ENCODE measurements around the gene YAP1.

The YAP1 gene

GRCh38 chr11:102143867-102144266 lies 33.6 kb downstream of the YAP1 start:
- Histone ChIP-seq H3K36me3 (ENCODE audit: insufficient read depth, low read length) (peaks cover 14% of the 10 kb centered on the region), H3K27me3 (ENCODE audit: insufficient read depth, low read length) (no peaks in the 10 kb centered on the region), H3K79me2 (ENCODE audit: control insufficient read depth, insufficient read depth, low read length, unreplicated experiment) (peaks cover 94% of the 10 kb centered on the region), H3K27ac (ENCODE audit: low read depth, low read length) (peak overlapping the region; percentile 73), H3K4me3 (ENCODE audit: low read depth, low read length) (peak overlapping the region; percentile 2; the same call in 1 of the 2 replicates), H3K4me1 (ENCODE audit: control insufficient read depth, insufficient read depth, low read length, unreplicated experiment) (peaks cover 63% of the 10 kb centered on the region), H2AFZ (ENCODE audit: low read length, unreplicated experiment) (no peak overlapping the region)

- Histone ChIP-seq H3K79me2 (ENCODE audit: control insufficient read depth, insufficient read depth, low read length, unreplicated experiment) (peaks cover 97% of the 10 kb centered on the region), H3K27me3 (ENCODE audit: insufficient read depth, low read length) (no peaks in the 10 kb centered on the region), H3K36me3 (ENCODE audit: insufficient read depth, low read length) (peaks cover 18% of the 10 kb centered on the region), H3K27ac (ENCODE audit: low read depth, low read length) (peak overlapping the region; percentile 73), H3K4me3 (ENCODE audit: low read depth, low read length) (peak overlapping the region; percentile 51), H3K4me1 (ENCODE audit: control insufficient read depth, insufficient read depth, low read length, unreplicated experiment) (peaks cover 61% of the 10 kb centered on the region), H2AFZ (ENCODE audit: low read length, unreplicated experiment) (no peak overlapping the region)
These were observed 34.4 kb downstream of the YAP1 start for GRCh38 chr11:102144357-102145355.

- Histone ChIP-seq H3K27ac (ENCODE audit: low read depth, low read length) (no peak overlapping the region), H3K4me3 (ENCODE audit: low read depth, low read length) (no peak overlapping the region), H3K79me2 (ENCODE audit: control insufficient read depth, insufficient read depth, low read length, unreplicated experiment) (peaks cover 97% of the 10 kb centered on the region), H3K27me3 (ENCODE audit: insufficient read depth, low read length) (no peaks in the 10 kb centered on the region), H2AFZ (ENCODE audit: low read length, unreplicated experiment) (no peak overlapping the region), H3K36me3 (ENCODE audit: insufficient read depth, low read length) (peaks cover 25% of the 10 kb centered on the region), H3K4me1 (ENCODE audit: control insufficient read depth, insufficient read depth, low read length, unreplicated experiment) (peaks cover 50% of the 10 kb centered on the region)
These were observed 36.8 kb downstream of the YAP1 start for GRCh38 chr11:102147015-102147414.

- Histone ChIP-seq H3K79me2 (ENCODE audit: control insufficient read depth, insufficient read depth, low read length, unreplicated experiment) (peaks cover 97% of the 10 kb centered on the region), H3K27me3 (ENCODE audit: insufficient read depth, low read length) (no peaks in the 10 kb centered on the region), H3K36me3 (ENCODE audit: insufficient read depth, low read length) (peaks cover 25% of the 10 kb centered on the region), H3K4me3 (ENCODE audit: low read depth, low read length) (no peak overlapping the region), H3K27ac (ENCODE audit: low read depth, low read length) (no peak overlapping the region), H2AFZ (ENCODE audit: low read length, unreplicated experiment) (no peak overlapping the region), H3K4me1 (ENCODE audit: control insufficient read depth, insufficient read depth, low read length, unreplicated experiment) (peaks cover 50% of the 10 kb centered on the region)
These were observed 37.4 kb downstream of the YAP1 start for GRCh38 chr11:102147632-102148031.

- no peak overlapping the region for H3K27ac ChIP-seq (ENCODE audit: low read depth, low read length)
- H2AFZ ChIP-seq (ENCODE audit: low read length, unreplicated experiment), result no peak overlapping the region
- peaks cover 97% of the 10 kb centered on the region for H3K79me2 ChIP-seq (ENCODE audit: control insufficient read depth, insufficient read depth, low read length, unreplicated experiment)
- peaks cover 22% of the 10 kb centered on the region for H3K36me3 ChIP-seq (ENCODE audit: insufficient read depth, low read length)
- H3K4me3 ChIP-seq (ENCODE audit: low read depth, low read length), result no peak overlapping the region
- H3K4me1 ChIP-seq (ENCODE audit: control insufficient read depth, insufficient read depth, low read length, unreplicated experiment), result peaks cover 49% of the 10 kb centered on the region
- no peaks in the 10 kb centered on the region for H3K27me3 ChIP-seq (ENCODE audit: insufficient read depth, low read length)
These were observed 37.8 kb downstream of the YAP1 start for GRCh38 chr11:102148059-102148458.

GRCh38 chr11:102151784-102152525 lies 41.7 kb downstream of the YAP1 start:
- Histone ChIP-seq H3K27ac (ENCODE audit: low read depth, low read length) (no peak overlapping the region), H3K36me3 (ENCODE audit: insufficient read depth, low read length) (peaks cover 23% of the 10 kb centered on the region), H3K27me3 (ENCODE audit: insufficient read depth, low read length) (no peaks in the 10 kb centered on the region), H3K4me1 (ENCODE audit: control insufficient read depth, insufficient read depth, low read length, unreplicated experiment) (peaks cover 23% of the 10 kb centered on the region), H2AFZ (ENCODE audit: low read length, unreplicated experiment) (no peak overlapping the region), H3K79me2 (ENCODE audit: control insufficient read depth, insufficient read depth, low read length, unreplicated experiment) (peaks cover 99% of the 10 kb centered on the region), H3K4me3 (ENCODE audit: low read depth, low read length) (no peak overlapping the region)

- Histone ChIP-seq H3K4me1 (ENCODE audit: control insufficient read depth, insufficient read depth, low read length, unreplicated experiment) (peaks cover 24% of the 10 kb centered on the region), H3K27me3 (ENCODE audit: insufficient read depth, low read length) (no peaks in the 10 kb centered on the region), H3K36me3 (ENCODE audit: insufficient read depth, low read length) (peaks cover 23% of the 10 kb centered on the region), H3K27ac (ENCODE audit: low read depth, low read length) (no peak overlapping the region), H3K79me2 (ENCODE audit: control insufficient read depth, insufficient read depth, low read length, unreplicated experiment) (peaks cover 99% of the 10 kb centered on the region), H3K4me3 (ENCODE audit: low read depth, low read length) (no peak overlapping the region), H2AFZ (ENCODE audit: low read length, unreplicated experiment) (no peak overlapping the region)
These were observed 42.8 kb downstream of the YAP1 start for GRCh38 chr11:102153082-102153481.

- Histone ChIP-seq H3K4me1 (ENCODE audit: control insufficient read depth, insufficient read depth, low read length, unreplicated experiment) (peaks cover 19% of the 10 kb centered on the region), H3K4me3 (ENCODE audit: low read depth, low read length) (no peak overlapping the region), H2AFZ (ENCODE audit: low read length, unreplicated experiment) (no peak overlapping the region), H3K36me3 (ENCODE audit: insufficient read depth, low read length) (peaks cover 18% of the 10 kb centered on the region), H3K27ac (ENCODE audit: low read depth, low read length) (no peak overlapping the region), H3K27me3 (ENCODE audit: insufficient read depth, low read length) (no peaks in the 10 kb centered on the region), H3K79me2 (ENCODE audit: control insufficient read depth, insufficient read depth, low read length, unreplicated experiment) (peaks cover 99% of the 10 kb centered on the region)
These were observed 44.6 kb downstream of the YAP1 start for GRCh38 chr11:102154806-102155205.

- Histone ChIP-seq H3K36me3 (ENCODE audit: insufficient read depth, low read length) (peaks cover 18% of the 10 kb centered on the region), H3K27me3 (ENCODE audit: insufficient read depth, low read length) (no peaks in the 10 kb centered on the region), H3K4me3 (ENCODE audit: low read depth, low read length) (no peak overlapping the region), H3K4me1 (ENCODE audit: control insufficient read depth, insufficient read depth, low read length, unreplicated experiment) (peaks cover 19% of the 10 kb centered on the region), H3K79me2 (ENCODE audit: control insufficient read depth, insufficient read depth, low read length, unreplicated experiment) (peaks cover 97% of the 10 kb centered on the region), H2AFZ (ENCODE audit: low read length, unreplicated experiment) (no peak overlapping the region), H3K27ac (ENCODE audit: low read depth, low read length) (no peak overlapping the region)
These were observed 45.4 kb downstream of the YAP1 start for GRCh38 chr11:102155676-102156075.

GRCh38 chr11:102157219-102157618 lies 47.0 kb downstream of the YAP1 start:
- H2AFZ ChIP-seq (ENCODE audit: low read length, unreplicated experiment), result no peak overlapping the region
- peak overlapping the region; percentile 31; the same call in 1 of the 2 replicates for H3K27ac ChIP-seq (ENCODE audit: low read depth, low read length)
- H3K4me3 ChIP-seq (ENCODE audit: low read depth, low read length), result no peak overlapping the region
- H3K27me3 ChIP-seq (ENCODE audit: insufficient read depth, low read length), result no peaks in the 10 kb centered on the region
- H3K79me2 ChIP-seq (ENCODE audit: control insufficient read depth, insufficient read depth, low read length, unreplicated experiment), result peaks cover 91% of the 10 kb centered on the region
- H3K4me1 ChIP-seq (ENCODE audit: control insufficient read depth, insufficient read depth, low read length, unreplicated experiment), result peaks cover 19% of the 10 kb centered on the region
- peaks cover 11% of the 10 kb centered on the region; the same call in 1 of the 2 replicates for H3K36me3 ChIP-seq (ENCODE audit: insufficient read depth, low read length)

Data from ACC112 (cell line).